ENCODE data around the gene GEN1. TPM values are rescaled to one million over a fixed set of nuclear protein-coding genes. Genes with fewer than 3 reads are reported as not detected.

GEN1 gene
- polyA plus RNA-seq, 6 donors from 2014 or later: 1.3 to 6.2 (median 4.6) TPM

DNA sequence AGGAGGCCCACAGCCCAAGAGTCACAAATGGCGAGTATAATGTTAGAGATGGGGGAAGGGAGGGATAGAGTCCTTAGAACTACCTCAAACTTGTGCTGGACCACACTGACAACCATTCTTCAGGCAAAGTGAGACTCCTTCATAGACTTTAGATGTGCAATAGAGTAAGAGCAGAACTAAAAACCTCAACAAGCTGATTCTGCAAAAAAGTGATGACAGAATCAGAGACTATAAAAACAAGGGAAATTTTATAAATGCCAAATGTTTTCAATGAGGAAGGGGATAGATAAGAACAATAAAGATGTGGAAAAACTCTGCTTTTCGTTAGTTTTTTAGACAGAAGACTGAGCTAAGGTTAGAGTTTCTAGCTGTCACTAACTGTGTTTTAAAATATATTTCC, 18.1 kb upstream of the GEN1 start:
- Mint-ChIP-seq H3K4me3 (no peak overlapping the region), H3K27me3 (no peaks in the 10 kb centered on the region), H3K36me3 (peaks cover 36 to 55% of the 10 kb centered on the region in 2 donors), H3K4me1 (peaks cover 7 to 20% (median 9%) of the 10 kb centered on the region in 3 donors), H3K9me3 (no peaks in the 10 kb centered on the region), H3K27ac (peak overlapping the region in 3 of 6 donors; percentile 59 to 88 (median 69))
- ATAC-seq (ENCODE audit: low read depth in 2 of 2): no peak
- DNase-seq: no peak

- Mint-ChIP-seq H3K4me3 (no peak overlapping the region), H3K4me1 (peaks cover 9 to 24% (median 10%) of the 10 kb centered on the region in 3 donors), H3K9me3 (no peaks in the 10 kb centered on the region), H3K27ac (peak overlapping the region in 3 of 6 donors; percentile 52 to 76 (median 59)), H3K27me3 (no peaks in the 10 kb centered on the region), H3K36me3 (peaks cover 27 to 47% of the 10 kb centered on the region in 2 donors)
- DNase-seq (no peak), ATAC-seq (ENCODE audit: low read depth in 2 of 2) (no peak)
Observed at GRCh38 chr2:17736989-17737388, 16.9 kb upstream of the GEN1 start.

- no peak for ATAC-seq (ENCODE audit: low read depth in 2 of 2)
- Mint-ChIP-seq H3K36me3 (peaks cover 31 to 43% of the 10 kb centered on the region in 2 donors), H3K4me3 (no peak overlapping the region)
Observed at GRCh38 chr2:17740203-17740602, 13.7 kb upstream of the GEN1 start.

DNA sequence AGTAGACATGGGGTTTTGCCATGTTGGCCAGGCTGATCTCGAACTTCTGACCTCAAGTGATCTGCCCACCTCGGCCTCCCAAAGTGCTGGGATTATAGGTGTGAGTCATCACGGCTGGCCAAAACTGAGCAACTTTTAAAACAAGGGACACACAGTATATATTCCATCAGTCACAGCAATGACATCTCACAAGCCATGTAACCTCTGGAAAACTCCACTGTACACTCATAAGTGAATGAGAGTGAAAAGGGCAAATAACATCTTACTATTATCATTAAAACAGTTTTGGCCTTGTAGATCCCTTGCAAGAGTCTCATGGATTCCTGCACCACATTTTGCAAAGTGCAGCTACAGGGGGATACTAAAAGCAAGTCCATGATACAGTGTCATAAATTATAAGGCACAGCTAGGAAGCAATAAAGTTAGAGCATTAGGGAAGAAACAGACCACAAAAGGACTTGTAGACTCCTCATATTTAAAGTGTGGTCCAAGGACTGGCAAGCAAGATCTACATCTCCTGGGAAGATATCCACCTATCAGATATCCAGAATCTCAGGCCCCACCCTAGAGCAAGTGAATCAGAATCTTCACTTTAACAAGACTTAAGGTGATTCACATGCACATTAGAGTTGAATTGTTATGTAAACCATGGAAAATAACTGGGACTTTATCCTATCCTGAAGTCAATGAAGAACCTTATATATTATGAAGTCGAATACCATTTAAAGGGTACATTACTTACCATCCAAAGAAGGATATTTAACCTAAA, 6.1 kb upstream of the GEN1 start:
- DNase-seq: no peak
- no peak for ATAC-seq (ENCODE audit: low read depth in 2 of 2)
- H3K27me3 Mint-ChIP-seq: no peaks in the 10 kb centered on the region
- H3K4me3 Mint-ChIP-seq: peak overlapping the region in 1 of 8 donors; percentile 41
- H3K9me3 Mint-ChIP-seq: no peaks in the 10 kb centered on the region
- H3K4me1 Mint-ChIP-seq: peaks cover 14 to 44% (median 31%) of the 10 kb centered on the region in 3 donors
- peaks cover 6 to 7% of the 10 kb centered on the region in 2 donors for H3K36me3 Mint-ChIP-seq
- peak overlapping the region; percentile 18 to 83 (median 56) for H3K27ac Mint-ChIP-seq

More at GRCh38 chr2:17740203-17740602, 13.7 kb upstream of the GEN1 start:
- Mint-ChIP-seq H3K27ac (peak overlapping the region in 5 of 6 donors; percentile 19 to 88 (median 72)), H3K4me1 (peaks cover 5 to 18% (median 5%) of the 10 kb centered on the region in 3 donors), H3K9me3 (no peaks in the 10 kb centered on the region), H3K27me3 (no peaks in the 10 kb centered on the region)
- no peak for DNase-seq

DNA sequence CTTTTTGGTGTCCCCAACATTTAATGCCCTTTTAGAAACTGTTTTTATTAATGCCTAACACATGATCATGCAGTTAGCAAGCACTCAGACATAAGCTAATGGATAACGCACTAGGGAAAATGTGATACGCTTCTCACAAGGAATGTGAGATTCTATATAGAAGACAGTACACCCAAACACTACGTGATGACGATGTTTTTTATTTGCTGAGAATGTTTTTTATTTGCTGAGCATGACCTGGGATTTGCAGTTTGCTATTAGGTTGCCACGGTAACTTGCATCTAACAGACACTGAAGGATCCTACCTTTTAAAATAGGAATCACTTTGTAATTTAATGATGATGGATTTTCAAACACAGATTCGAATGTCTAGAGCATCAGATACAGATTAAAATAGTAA, 5.2 kb upstream of the GEN1 start:
- Mint-ChIP-seq H3K9me3 (no peaks in the 10 kb centered on the region), H3K4me3 (no peak overlapping the region), H3K36me3 (peaks cover under 1% of the 10 kb centered on the region in 2 donors), H3K27ac (peak overlapping the region in 1 of 6 donors; percentile 58), H3K27me3 (no peaks in the 10 kb centered on the region), H3K4me1 (peaks cover 14 to 44% (median 33%) of the 10 kb centered on the region in 3 donors)
- ATAC-seq (ENCODE audit: low read depth in 2 of 2) (no peak), DNase-seq (no peak)

DNA sequence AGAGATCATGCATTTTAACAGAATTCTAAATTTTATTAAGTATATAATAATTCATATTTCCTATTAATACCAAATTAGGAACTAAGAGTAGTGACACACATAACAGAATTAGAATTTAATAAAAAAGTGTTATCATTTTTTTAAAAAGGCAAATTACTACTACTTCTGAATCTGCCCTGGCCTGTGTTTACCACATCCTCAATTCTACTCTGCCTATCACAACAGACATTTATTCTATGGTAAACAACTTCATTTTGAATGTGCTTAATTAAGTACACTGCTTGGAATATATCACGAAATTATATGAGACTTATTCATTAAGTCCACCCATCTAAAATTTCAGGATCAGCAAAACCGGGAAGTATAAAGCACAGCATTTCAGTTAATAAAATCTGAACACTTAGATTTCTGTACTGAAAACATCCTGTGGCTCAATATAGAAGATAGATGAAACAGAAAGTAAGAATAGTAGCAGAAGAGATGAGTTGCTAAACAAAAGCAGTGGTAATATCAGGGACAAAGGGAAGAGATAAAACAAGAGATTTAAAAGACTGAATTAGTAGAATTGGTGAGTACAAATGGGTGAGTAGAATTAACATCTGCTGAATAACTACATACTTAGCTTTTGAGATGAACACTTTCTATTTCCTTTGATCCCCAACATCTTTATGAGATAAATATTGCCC, 4.0 kb upstream of the GEN1 start:
- ATAC-seq (ENCODE audit: low read depth in 2 of 2) (no peak), DNase-seq (peak; percentile 25)
- peak overlapping the region; percentile 10 to 73 (median 41) for H3K4me3 Mint-ChIP-seq
- peaks cover 18 to 50% (median 44%) of the 10 kb centered on the region in 3 donors for H3K4me1 Mint-ChIP-seq
- no peaks in the 10 kb centered on the region for H3K9me3 Mint-ChIP-seq
- H3K27ac Mint-ChIP-seq: peak overlapping the region; percentile 1 to 89 (median 50)
- H3K36me3 Mint-ChIP-seq: no peaks in the 10 kb centered on the region
- no peaks in the 10 kb centered on the region for H3K27me3 Mint-ChIP-seq

DNA sequence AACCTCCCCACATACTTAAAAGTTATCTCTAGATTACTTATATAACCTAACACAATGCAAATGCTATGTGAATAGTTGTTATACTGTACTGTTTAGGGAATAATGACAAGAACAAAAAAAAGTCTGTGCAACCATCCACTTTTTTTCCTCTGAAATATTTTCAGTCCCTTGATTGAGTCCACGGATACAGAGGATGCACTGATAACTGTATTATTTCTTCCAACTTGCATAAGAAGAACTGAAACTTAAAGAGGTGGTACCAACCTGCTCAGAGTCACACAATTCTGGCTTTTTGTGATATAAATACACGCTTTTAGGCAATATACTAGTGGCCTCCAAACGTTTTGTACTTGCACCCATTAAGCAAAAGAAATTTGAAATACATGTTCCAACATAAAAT, 1.7 kb upstream of the GEN1 start:
- peak overlapping the region; percentile 12 to 98 (median 86) for H3K27ac Mint-ChIP-seq
- H3K9me3 Mint-ChIP-seq: no peaks in the 10 kb centered on the region
- peak; percentile 41 for DNase-seq
- H3K4me3 Mint-ChIP-seq: peak overlapping the region; percentile 84 to 97 (median 96)
- no peaks in the 10 kb centered on the region for H3K36me3 Mint-ChIP-seq
- H3K27me3 Mint-ChIP-seq: no peaks in the 10 kb centered on the region
- peak; percentile 24 to 32 for ATAC-seq (ENCODE audit: low read depth in 2 of 2)
- H3K4me1 Mint-ChIP-seq: peaks cover 19 to 44% (median 41%) of the 10 kb centered on the region in 3 donors

DNA sequence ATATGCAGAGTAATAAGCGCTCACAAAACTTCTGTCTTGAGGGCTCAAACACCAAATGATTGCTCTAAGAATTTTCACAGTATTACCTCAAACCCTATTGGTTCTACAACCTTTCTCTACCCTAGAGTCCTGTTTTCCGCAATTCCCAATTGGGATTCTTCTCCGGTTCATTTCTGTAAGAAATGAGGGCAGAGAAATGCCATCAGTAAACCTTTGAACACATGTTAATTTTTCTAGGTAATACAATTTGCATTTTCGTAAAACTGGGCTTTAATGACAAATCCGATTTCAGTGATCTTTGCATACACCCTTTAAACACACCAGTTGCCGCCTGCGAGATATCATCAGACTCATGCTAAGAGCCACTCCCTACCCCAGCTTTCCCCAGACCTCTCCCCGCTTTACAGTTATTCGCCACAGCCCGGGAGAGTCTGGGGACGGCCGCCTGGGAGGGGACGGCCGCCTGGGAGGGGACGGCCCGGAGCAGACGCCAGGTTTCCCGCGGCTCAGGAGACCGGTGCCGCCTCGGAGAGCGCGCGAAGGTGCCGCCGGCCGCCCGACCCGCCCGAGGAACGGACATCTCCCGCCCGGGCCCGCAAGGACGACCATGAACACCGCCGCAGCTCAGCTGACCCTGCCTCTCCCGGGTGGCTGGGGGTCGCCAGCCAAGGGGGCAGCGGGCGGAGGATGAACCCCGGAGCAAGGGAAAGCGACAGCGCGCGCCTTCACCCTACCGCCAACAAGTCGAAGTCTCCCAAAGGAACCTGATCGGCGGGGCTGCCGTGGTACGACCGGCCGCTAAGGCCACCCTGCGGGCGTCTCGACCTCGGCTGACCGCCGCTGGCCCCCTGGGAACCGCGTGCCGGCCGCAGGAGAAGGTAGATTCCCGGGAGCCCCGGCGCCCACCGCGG, 791 bp upstream of the GEN1 start:
- H3K9me3 Mint-ChIP-seq: no peaks in the 10 kb centered on the region

DNA sequence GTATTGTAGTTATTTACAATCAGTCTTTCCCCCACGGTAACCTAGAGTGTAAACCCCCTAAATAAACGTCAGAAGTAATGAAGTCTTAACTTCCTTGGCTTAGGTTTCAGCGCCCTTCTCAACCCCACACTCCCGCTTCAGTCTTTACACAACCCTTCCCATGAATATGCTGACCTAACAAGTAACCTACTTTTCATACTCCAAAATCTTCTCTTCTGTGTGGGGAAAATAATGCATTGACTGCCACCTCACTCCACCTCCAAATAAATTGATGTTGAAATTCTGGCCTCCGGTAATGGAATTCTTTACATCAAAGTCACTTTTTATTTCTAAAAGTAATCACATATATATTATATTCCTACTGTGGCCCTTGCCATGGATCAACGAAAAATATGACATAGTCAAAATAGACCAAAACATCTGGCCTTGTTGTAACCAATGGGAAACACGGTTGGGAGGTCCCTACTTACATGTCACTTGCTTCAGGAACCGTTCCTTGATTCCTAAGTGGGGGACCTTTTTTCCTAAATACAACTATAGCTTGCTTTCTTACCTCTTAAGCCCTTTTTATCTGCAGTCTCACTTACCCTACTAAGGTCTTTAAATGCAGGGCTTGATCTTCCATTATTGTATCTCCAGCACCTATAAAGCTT, 961 bp downstream of the GEN1 start:
- H3K36me3 Mint-ChIP-seq: no peaks in the 10 kb centered on the region
- no peaks in the 10 kb centered on the region for H3K9me3 Mint-ChIP-seq
- H3K27me3 Mint-ChIP-seq: no peaks in the 10 kb centered on the region
- peaks cover 13 to 40% (median 33%) of the 10 kb centered on the region in 3 donors for H3K4me1 Mint-ChIP-seq
- peak overlapping the region; percentile 84 to 97 (median 96) for H3K4me3 Mint-ChIP-seq
- no peak for ATAC-seq (ENCODE audit: low read depth in 2 of 2)
- H3K27ac Mint-ChIP-seq: peak overlapping the region; percentile 89 to 99 (median 98)
- no peak for DNase-seq

More for the DNA sequence above, 791 bp upstream of the GEN1 start:
- Mint-ChIP-seq H3K4me1 (peaks cover 14 to 38% (median 36%) of the 10 kb centered on the region in 3 donors), H3K36me3 (no peaks in the 10 kb centered on the region), H3K4me3 (peak overlapping the region; percentile 84 to 97 (median 96)), H3K27ac (peak overlapping the region; percentile 77 to 98 (median 88)), H3K27me3 (no peaks in the 10 kb centered on the region)
- DNase-seq (no peak), ATAC-seq (ENCODE audit: low read depth in 2 of 2) (peak; percentile 18 to 42)

DNA sequence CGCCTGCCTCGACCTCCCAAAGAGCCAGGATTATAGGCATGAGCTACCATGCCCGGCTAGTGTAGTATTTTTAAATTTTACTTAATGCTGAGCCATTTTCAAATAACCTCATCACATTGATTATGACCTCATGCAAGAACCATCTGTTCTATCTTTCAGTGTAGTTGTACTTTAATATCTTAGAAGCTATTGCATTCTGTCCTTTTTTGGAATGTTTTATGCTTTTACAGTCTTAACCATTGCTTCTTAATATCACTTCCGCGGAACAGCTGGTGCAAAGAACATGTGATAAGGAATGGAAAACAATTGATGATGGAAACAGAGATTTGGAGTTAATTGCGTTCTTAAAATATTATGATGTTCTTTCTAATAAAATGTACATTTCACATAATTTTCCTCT, 2.7 kb downstream of the GEN1 start:
- DNase-seq (no peak), ATAC-seq (ENCODE audit: low read depth in 2 of 2) (no peak)
- Mint-ChIP-seq H3K27ac (no peak overlapping the region), H3K36me3 (peaks cover 0 to 7% of the 10 kb centered on the region in 2 donors), H3K4me3 (peak overlapping the region in 1 of 8 donors; percentile 28), H3K4me1 (peaks cover 9 to 33% (median 19%) of the 10 kb centered on the region in 3 donors), H3K9me3 (no peaks in the 10 kb centered on the region), H3K27me3 (no peaks in the 10 kb centered on the region)

- Mint-ChIP-seq H3K4me1 (peaks cover 4 to 27% (median 12%) of the 10 kb centered on the region in 3 donors), H3K9me3 (no peaks in the 10 kb centered on the region), H3K4me3 (no peak overlapping the region), H3K27me3 (no peaks in the 10 kb centered on the region), H3K27ac (no peak overlapping the region), H3K36me3 (peaks cover 0 to 7% of the 10 kb centered on the region in 2 donors)
- no peak for ATAC-seq (ENCODE audit: low read depth in 2 of 2)
- DNase-seq: no peak
Observed at GRCh38 chr2:17757321-17757720, 3.4 kb downstream of the GEN1 start.

- no peak overlapping the region for H3K27ac Mint-ChIP-seq
- H3K4me1 Mint-ChIP-seq: peaks cover 4 to 19% (median 10%) of the 10 kb centered on the region in 3 donors
- DNase-seq (no peak), ATAC-seq (ENCODE audit: low read depth in 2 of 2) (no peak)
- H3K36me3 Mint-ChIP-seq: peaks cover 0 to 8% of the 10 kb centered on the region in 2 donors
- H3K9me3 Mint-ChIP-seq: no peaks in the 10 kb centered on the region
- no peak overlapping the region for H3K4me3 Mint-ChIP-seq
- no peaks in the 10 kb centered on the region for H3K27me3 Mint-ChIP-seq
Observed at GRCh38 chr2:17758118-17758517, 4.2 kb downstream of the GEN1 start.

All from naive B cell (primary cell).